ENCODE data around the gene TERB1. TPM values are rescaled to one million over a fixed set of nuclear protein-coding genes. Genes with fewer than 3 reads are reported as not detected.

Gene TERB1
- total RNA-seq, 1 donor from 2014 or later: 0.07 TPM

DNA sequence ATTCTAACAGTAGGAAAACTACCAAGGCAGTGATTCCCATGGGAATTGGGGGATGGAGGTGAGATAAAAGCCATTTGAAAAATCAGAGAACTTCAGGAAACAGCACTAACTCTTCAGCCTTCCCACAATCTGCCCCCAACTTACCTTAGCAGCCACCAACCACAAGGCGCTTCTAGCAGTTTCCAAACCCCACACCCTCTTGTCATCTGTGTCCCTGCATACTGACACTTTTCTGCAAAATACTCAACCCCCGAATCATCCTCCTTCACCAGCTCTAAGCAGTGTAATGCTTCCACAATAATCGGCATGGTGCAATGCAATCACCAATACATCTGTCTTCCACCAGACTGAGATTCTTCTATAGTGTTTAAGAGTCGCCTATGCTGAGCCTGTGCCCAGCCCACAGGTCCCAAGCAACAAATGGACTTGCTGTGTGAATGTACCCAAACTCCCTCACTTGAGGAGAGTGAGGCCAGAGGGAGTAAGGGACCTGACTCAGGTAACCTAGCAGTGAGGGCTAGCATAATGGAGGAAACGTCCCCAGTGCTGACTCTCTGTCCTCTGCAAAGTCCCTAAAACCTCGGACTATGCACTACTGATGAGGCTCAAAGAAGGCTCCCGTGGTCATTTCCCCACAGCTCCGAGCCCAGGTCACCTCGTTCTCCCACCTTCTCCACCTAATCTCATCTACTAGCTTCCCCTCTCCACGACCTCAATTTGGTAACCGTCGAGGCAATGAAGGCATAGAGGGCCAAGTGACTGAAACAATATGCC, 50.9 kb downstream of the TERB1 start:
- no peak for DNase-seq (ENCODE audit: low read depth, low spot score)

DNA sequence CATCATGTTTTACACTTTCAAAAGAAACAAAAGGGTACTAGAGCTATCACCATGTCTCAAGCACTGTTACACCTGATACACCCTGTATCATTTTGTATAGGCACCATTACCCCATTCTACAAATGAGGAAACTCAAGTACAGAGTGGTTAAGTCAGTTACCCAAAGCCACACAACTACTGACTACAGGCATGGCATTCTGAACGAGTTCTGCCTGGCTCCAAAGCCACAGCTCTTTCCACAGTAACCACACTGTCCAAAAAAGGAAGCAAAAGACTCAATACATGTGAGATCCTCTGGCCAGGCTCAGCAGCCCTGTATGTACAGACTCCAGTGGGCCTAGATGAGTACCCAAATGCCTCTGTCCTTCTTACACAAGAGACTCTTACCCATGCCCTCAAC, 54.7 kb downstream of the TERB1 start:
- DNase-seq (ENCODE audit: low read depth, low spot score): no peak

DNA sequence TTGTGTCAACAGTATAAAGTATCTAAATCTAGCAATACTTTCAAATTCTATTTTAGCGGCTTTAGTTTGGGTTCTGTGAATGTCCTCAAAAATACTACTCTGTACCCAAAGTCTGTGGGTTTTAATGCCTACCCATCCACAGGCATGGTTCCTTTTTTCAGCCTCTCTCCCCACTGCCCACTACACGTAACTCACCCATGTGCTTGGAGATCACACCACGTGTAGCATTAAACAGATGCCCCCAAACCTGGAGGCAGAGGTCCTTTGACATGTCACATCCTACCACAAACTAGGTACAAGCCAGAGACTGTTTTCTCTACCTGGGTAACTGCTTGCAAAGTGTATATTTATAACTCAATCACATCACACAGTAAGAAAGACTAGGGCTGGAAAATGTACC, 55.3 kb downstream of the TERB1 start:
- no peak for DNase-seq (ENCODE audit: low read depth, low spot score)

DNA sequence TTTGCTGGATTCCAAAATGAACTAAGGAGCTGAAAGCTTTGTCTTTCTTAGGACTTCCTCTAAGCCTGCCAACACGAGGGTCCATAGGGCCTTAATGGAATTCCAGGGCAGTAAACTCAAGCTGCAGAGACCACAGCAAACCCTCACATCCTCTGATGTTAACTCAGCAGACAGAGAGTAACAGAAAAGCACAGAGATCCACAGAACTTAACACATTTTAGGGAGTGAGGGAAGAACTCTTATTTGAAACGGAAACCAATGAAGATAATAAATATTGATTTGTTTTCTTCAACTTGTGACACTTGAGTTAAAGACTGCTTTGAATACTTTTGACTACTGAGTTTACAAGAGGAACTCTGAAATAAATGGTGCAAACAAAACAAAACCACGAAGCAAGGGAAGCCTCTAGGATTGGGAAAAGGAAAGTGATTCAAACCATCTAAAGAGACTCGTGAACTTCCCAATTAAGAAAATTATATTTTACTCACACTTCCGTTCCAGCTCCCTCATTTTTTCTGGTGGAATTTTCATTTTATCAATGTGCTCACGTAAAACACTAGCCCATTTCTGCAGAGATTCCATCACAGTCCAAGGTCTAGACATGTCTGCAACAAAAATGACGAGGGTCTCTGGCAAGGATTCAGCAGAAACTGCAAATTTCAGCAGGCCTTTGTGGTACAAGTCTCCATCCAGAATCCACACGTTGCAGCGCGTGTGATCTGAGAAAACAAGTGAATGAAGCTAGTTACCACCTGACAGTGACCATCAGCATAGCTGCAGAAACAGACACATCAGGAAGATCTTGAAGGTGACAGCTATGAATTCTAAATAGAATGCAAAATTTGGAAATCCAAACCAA, 59.2 kb downstream of the TERB1 start:
- DNase-seq (ENCODE audit: low read depth, low spot score): peak; percentile 30

DNA sequence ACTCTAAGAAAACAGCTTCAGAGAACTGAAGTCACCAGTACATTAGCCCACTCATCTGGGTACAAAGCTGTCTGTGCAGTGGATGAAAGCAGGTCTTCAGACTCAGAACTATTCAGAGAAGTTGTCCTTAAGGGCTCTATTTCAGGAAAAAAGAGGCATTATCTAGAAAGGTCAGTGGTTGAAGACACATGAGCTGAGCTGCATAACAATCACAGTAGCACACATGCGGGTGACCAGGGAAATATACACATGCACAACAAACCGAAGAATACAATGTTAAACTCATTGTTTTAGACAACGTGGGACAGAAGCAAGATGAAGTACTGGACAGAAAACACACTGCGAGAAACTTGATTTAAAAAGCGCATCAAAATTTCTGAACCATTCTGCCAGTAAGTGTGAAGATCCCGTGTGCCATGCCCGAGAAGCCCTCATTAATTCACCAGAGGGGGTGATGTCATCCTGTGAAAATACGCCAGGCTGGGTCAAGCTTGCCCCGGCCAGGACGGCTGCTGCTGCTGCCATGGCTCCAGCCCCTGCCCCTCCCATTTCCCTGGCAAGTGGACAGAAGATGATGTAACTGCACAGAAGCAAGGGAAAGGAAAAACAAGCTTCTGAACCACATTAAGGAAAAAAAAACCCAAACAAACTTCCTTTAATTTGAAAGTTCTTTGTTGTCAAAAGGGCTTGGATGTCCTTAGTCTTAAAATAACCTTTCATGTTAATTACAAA, 60.0 kb downstream of the TERB1 start:
- peak; percentile 79 for DNase-seq (ENCODE audit: low read depth, low spot score)

DNA sequence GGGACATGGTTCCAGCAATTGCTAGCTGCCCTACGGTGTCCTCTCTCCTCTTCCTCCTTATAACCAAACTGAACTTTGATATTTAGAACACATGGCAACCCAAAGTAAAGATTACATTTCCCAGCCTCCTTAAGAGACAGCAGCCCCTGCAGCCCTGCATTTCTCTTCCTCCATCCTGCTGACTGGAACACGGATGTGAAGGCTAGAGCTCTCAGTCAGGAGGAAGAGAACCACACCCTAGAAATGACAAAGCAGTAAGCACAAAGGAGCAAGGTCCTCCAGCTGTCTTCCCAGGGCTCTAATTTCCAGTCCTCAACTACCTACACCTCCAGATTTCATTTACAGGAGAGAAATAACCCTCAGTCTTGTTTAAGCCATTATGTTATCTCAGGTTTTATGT, 60.9 kb downstream of the TERB1 start:
- no peak for DNase-seq (ENCODE audit: low read depth, low spot score)

DNA sequence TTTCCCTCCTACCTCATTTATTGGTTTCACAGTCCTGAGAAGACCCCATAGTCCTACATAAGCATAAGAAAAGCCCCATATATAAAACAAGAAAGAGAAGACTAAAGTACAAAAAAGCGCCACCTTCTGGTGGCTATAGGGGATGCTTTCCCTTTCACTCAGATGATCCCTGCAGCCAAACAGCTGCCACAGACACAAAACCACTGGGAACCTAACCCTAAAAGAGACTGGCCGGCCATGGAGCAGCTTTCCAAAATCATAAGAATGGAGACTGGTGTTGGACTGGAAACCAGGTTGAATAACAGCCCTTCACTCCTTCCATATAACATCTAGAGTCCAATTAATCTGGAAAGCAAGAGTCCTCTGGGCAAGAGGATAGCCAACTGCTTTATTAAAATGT, 61.4 kb downstream of the TERB1 start:
- no peak for DNase-seq (ENCODE audit: low read depth, low spot score)

DNA sequence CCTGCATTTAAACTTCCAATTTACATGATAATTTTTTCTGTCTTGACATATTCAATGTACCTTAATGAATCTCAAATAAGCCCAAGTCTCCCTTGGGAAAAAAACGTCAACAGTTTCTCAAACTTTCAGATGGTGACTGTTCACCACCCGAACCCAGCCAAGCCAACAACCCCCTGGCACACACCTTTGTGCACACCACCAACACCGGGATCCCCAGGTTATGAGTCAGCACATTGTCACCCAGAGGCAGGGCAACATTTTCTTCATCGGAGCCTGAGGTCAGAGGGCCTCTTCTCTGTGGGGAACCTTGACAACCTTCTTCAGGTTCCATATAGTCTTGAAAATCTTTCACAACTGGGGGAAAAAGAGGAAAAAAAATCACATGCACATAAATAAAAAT, 65.5 kb downstream of the TERB1 start:
- DNase-seq (ENCODE audit: low read depth, low spot score): no peak

DNA sequence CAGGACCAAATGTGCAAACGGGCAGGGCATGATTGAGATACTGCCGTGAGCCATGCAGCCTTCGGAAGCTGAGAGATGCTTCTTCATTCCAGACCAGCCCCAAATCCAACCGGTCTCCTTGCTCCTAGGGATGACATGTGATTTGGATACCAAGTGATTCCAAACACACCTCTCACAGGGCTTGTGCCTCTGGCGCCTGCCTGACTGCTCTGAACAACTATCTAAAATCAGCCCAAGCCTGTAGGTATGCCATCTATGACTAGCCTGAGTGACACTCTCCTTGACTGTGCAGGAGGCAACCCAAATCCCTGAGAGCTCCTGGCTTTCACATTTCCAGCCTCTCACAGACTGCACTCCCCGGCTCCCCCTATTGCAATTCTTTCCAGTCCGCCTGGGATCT, 70.3 kb downstream of the TERB1 start:
- DNase-seq (ENCODE audit: low read depth, low spot score): no peak

DNA sequence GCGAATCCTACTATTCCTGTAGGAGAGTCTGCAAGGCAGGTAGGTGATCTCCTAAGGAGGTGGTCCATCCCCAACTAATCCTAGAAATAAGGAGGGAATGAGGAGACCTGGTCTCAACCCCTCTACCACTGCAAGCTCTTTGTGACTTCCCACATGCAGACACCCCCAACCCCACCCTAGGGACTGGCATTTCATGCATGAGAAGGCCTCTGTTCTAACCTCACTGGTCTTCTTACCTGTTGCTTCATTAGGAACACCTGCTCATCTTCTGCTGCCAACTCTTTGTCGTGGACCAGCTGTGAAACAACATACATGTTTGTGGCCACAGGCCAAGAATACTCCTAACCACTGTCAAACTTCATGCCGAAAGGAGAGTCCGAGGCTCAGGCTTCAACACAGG, 72.6 kb downstream of the TERB1 start:
- no peak for DNase-seq (ENCODE audit: low read depth, low spot score)

DNA sequence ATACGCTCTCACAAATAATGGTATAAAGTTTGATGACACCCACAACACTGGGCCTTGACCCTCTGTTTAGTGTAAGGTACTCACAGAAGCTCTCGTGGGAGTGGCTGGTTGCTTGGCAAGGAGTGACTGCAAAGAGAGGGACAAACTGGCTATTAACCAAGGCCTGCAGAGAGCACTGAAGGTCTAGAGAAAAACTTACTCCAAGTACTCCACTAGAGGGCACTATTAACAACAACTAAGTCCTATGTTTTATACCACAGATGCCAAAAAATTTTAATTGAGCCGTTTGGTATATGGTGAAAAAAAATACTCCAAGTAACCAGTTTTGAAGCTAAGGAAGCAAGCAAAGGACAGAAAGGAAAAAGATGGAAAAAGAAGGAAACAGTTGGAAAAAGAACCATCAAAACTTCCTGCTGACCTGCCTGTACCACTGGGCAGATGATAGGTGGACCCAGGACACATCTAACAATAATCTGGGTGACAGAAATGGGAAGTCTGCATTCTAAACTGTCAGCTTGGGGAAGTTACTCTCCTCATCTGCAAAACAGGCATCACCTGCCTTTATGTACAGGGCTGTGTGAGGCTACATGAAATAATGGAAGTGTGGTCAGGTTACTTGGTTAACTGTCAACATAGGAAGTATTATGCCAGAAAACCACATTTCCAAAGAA, 73.1 kb downstream of the TERB1 start:
- peak; percentile 22 for DNase-seq (ENCODE audit: low read depth, low spot score)

DNA sequence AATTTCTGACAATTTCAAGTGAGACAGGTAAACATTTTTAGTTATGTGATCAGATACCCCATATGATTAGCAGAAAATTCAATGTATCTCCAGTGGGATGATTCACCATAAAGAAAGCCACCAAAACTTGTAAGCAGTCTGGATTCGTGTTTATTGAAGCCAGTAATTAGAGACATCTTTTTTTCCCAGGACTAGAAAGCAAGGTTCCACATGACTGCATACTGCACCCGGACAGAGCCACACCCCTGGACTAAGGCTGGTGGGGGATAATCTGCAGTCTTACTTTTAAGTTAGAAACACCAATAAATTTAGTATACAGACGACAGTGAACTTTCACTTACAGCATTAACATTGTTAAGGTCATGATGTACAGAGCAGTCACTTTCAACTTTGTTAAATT, 80.6 kb downstream of the TERB1 start:
- DNase-seq (ENCODE audit: low read depth, low spot score): no peak

DNA sequence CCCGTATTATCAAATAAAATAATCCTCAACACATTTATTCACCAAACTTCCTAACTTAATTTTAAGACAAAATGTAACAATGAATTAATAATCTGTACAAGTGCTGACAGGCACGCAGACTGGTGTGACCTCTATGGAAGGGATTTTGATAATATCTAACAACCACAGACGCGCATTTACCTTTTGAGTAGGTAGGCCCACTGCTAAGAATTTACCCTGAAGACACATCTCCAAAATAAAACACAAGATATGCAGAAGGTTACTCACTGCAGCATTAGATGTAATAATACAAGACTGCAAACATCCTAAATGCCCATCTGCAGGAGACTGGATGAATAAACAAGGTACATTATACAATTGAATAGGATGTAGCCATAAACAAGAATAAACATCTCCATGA, 82.1 kb downstream of the TERB1 start:
- DNase-seq (ENCODE audit: low read depth, low spot score): no peak

DNA sequence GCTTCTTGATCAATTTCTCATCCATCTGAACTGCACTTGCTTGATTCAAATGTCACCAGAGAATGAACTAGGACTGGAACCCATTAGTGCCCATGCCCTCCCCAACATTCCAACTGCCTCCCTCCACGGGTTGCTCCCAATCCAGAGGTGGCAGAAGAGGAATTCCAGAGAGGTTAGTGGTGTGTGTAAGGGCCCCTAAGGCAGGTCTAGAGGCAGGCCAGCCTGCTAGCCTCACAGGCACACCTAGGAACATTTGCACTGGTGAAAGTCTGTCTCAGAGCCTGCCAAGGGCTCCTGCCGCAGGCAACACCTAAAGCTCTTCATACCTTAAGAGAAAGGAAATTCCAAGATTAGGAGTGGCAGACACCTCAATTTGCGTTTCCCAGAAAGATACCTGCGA, 83.6 kb downstream of the TERB1 start:
- DNase-seq (ENCODE audit: low read depth, low spot score): no peak

DNA sequence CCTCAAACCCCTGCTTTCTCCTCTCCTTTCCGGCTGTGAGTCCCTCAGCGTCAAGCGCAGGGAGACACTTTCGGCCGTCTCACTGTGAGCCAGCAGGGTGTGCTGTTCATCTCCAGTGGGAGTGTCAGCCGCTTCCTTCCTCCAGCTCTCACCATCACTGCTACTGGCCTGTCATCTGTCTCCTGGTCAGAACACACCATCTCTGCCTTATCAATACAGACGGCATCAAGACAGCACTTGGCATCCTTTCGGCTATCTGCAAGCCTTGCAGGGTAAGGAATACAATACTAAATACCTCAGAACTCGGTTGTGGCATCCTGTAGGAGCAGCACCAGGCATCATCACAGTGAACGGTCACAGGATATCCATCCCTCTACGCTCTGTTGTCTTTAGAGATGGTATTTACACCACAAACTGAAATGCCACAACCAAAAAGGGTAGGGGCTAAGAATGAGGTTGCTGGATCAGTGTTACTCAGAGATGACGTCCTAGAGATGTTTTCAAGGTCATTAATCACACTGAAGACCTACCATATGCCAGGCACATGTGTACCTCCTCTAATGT, 84.2 kb downstream of the TERB1 start:
- no peak for DNase-seq (ENCODE audit: low read depth, low spot score)

DNA sequence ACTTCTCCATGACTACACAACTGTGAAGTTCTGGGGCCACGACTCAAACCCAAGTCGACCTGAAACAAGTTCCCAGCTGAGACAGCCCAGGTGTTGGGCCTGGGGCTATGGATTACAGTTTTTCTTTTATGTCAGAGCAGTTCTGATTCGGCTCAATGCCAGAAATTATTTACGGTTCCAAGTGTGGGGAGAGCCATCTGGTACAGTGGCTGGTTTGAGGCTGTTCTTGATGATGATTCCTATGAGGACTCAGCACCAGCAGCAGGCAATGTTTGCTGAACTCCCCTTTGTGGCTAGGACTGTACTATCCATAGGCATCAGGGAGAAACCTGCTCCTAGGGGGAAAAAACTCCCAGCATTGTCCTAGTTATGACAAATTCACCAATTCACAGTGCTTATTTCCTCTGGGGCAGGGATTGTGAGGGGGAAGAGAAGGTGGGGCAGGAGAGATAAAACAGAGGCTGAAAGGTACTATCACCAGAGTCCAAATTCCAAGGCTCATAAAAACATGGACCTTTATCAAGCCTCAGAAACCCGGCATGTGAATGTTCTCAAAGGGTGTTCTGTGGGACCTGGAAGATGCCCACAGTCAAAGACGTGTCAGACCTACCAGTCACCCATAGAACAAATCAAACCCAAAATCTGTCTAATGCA, 86.6 kb downstream of the TERB1 start:
- DNase-seq (ENCODE audit: low read depth, low spot score): no peak

DNA sequence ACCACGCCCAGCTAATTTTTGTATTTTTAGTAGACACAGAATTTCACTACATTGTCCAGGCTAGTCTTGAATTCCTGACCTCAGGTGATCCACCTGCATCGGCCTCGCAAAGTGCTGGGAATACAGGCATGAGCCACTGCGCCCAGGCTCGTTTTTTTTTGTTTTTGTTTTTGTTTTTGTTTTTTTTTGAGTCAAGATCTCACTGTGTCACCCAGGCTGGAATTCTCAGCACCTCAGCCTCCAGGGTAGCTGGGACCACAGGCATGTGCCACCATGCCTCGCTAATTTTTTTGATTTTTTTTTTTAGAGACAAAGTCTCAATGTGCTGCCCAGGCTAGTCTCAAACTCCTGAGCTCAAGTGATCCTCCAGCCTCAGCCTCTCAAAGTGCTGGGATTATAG, 87.3 kb downstream of the TERB1 start:
- no peak for DNase-seq (ENCODE audit: low read depth, low spot score)

DNA sequence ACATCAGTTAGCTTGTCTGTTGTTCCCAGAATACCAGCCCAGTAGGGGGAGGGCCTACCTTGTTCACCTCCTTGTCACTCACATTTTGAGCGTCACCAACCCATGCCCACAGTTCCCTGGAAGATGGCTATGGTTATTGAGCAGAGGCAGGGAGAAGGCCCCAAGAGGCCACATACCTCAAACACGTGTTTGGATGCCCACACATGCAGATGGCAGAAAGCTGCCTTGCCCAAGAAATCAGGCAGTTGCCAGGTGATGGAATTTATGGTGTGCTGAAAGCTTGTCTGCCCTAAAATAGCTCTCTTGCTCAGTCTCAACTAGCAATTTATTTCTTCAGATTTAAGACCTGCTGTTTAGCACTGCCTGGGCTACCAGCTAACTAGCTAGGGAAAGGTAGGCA, 88.3 kb downstream of the TERB1 start:
- DNase-seq (ENCODE audit: low read depth, low spot score): no peak

DNA sequence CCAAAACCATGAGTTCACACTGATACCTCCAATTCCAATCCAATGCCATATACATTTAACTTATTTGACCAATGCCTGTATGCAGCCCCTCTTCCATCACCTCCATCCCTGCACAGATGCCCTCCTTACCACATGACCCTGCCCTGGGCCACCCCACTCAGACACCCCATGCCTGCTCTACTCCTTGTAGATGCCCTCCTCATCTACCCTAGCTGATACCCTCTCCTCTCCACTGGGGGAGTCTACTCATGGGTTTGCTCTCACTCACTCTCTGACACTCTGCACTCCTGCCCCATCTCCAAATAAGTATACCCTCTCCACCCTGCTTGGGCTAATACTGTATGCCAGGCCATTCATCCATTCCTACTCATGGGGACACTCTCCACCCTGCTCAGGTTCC, 88.9 kb downstream of the TERB1 start:
- no peak for DNase-seq (ENCODE audit: low read depth, low spot score)

DNA sequence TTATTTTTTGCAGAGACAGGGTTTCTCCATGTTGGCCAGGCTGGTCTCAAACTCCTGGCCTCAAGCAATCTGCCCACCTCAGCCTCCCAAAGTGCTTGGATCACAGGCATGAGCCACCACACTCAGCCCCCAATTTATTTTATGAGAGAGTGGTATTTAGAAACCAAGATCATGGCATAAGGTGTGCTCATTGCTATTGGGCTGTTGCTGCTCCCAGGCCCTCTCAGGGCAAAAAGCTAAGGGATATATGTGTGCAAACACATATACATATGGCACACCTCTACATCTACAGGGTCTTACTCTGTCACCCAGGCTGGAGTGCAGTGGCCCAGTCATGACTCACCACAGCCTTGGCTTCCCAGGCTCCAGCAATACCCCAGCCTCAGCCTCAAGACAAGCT, 89.8 kb downstream of the TERB1 start:
- DNase-seq (ENCODE audit: low read depth, low spot score): no peak

DNA sequence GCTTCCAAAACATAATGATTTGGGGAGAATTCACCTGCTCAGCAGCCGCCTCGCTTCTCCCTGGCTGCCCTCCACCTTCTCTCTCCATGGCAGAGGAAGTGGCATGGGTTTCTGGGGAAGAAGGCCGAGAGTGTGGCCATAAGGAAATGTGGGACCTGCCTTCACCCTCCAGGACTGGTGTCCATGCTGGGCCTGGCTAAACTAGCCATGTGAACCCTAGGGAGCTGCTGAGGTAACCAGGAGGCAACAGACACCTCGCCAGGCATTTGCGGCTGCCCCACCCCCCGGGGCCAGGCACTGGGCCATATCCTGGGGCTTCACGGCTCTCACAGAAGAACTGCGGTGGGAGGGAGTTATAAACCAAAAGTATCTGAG, 94.9 kb downstream of the TERB1 start:
- no peak for DNase-seq (ENCODE audit: low read depth, low spot score)
